Measurements from ENCODE around the gene HNRNPUL2.
"Not testable (repeated sequence)": the region's sequence is repeated elsewhere in the genome, so short reads cannot be mapped to it uniquely, and the experiment has no call there.

DNA sequence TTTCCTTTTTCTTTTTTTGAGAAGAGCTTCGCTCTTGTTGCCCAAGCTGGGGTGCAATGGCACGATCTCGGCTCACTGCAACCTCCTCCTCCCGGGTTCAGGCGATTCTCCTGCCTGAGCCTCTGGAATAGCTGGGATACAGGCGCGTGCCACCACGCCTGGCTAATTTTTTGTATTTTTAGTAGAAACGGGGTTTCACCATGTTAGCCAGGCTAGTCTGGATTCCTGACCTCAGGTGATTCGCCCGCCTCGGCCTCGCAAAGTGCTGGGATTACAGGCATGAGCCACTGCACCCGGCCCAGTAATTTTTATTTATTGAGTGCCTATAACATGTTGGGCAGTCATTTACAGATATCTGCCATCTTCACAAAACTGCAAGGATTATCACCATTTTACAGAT is 2.8 kb upstream of the HNRNPUL2 start:
- not testable (repeated sequence) for TF ChIP-seq CTCF, POLR2A (IDR thresholded peaks at IDR 0.05)
